Measurements from ENCODE around the gene PNMA6E. TPM values are rescaled to one million over a fixed set of nuclear protein-coding genes. Genes with fewer than 3 reads are reported as not detected.

The PNMA6E gene
- total and polyA plus RNA-seq, 2 experiments from 2014 or later = not detected

- H3K27me3 Mint-ChIP-seq (ENCODE audit: insufficient read depth, low read depth, poor library complexity) = no peaks in the 10 kb centered on the region
- no peak for TF ChIP-seq JUNB (IDR thresholded peaks at IDR 0.05; ENCODE audit: unreplicated experiment)
- no peak for TF ChIP-seq STAT1 (IDR thresholded peaks at IDR 0.05; ENCODE audit: unreplicated experiment)
- TF ChIP-seq ZNF114 (CRISPR knock-in tag; IDR thresholded peaks at IDR 0.05) = no peak
- TF ChIP-seq CREB1 (CRISPR knock-in tag; IDR thresholded peaks at IDR 0.05; ENCODE audit: low read depth) = no peak
- TF ChIP-seq CTCF (conservative IDR thresholded peaks at IDR 0.05; ENCODE audit: low read depth in 2 of 2) = no peak
- TF ChIP-seq ZNF462 (CRISPR knock-in tag; IDR thresholded peaks at IDR 0.05) = no peak
- TF ChIP-seq ETS1 (IDR thresholded peaks at IDR 0.05) = no peak
- TF ChIP-seq POLR2AphosphoS5 (IDR thresholded peaks at IDR 0.05; ENCODE audit: low read depth) = no peak
- no peak for TF ChIP-seq NANOG (IDR thresholded peaks at IDR 0.05; ENCODE audit: borderline replicate concordance)
- TF ChIP-seq EZH2 (IDR thresholded peaks at IDR 0.05; ENCODE audit: low read depth, unreplicated experiment) = no peak
- TF ChIP-seq ZNF331 (CRISPR knock-in tag; IDR thresholded peaks at IDR 0.05; ENCODE audit: low read depth) = no peak
- TF ChIP-seq REST (IDR thresholded peaks at IDR 0.05; ENCODE audit: unreplicated experiment) = no peak
- no peak for TF ChIP-seq EZH2phosphoT487 (IDR thresholded peaks at IDR 0.05; ENCODE audit: unreplicated experiment)
- H3K27ac ChIP-seq (ENCODE audit: low read depth) = no peak overlapping the region
- no peaks in the 10 kb centered on the region for H3F3A ChIP-seq (replicated peaks; ENCODE audit: low read depth)
- DNase-seq (ENCODE audit: low spot score) (no peak), ATAC-seq (no peak)
- no peaks in the 10 kb centered on the region for H3K9me2 ChIP-seq (ENCODE audit: insufficient read depth)
- H3K9me3 Mint-ChIP-seq = no peaks in the 10 kb centered on the region
- H4K20me1 ChIP-seq (replicated peaks; ENCODE audit: insufficient read depth) = no peaks in the 10 kb centered on the region
- no peaks in the 10 kb centered on the region for H3K36me3 Mint-ChIP-seq (ENCODE audit: low read depth)
- H2AFZ ChIP-seq = no peak overlapping the region
- H3K27ac Mint-ChIP-seq = no peak overlapping the region
- no peak overlapping the region for H3K4me3 ChIP-seq
- no peaks in the 10 kb centered on the region for H3K4me1 ChIP-seq (ENCODE audit: insufficient read depth)
- H3K4me3 Mint-ChIP-seq = no peak overlapping the region
- H3K4me1 Mint-ChIP-seq = no peaks in the 10 kb centered on the region
- no peaks in the 10 kb centered on the region for H3K36me3 ChIP-seq (ENCODE audit: insufficient read depth)
- H3K27me3 ChIP-seq (ENCODE audit: insufficient read depth) = no peaks in the 10 kb centered on the region
- no peak overlapping the region for H3K4me2 ChIP-seq
- no peaks in the 10 kb centered on the region for H3K79me2 ChIP-seq (replicated peaks; ENCODE audit: insufficient read depth)
These were observed 35.5 kb downstream of the PNMA6E start for GRCh38 chrX:153365670-153366069.
